ENCODE results near the gene ASCL5. TPM values are rescaled to one million over a fixed set of nuclear protein-coding genes. Genes with fewer than 3 reads are reported as not detected.

Gene ASCL5
- total RNA-seq, 4 donors from 2014 or later: not detected

GRCh38 chr1:201072149-201072548, 54.8 kb downstream of the ASCL5 start:
- no peak overlapping the region for H3K27ac ChIP-seq (replicated peaks in 1 of 4)
- TF ChIP-seq POLR2AphosphoS5 (IDR thresholded peaks at IDR 0.05) (no peak), EP300 (IDR thresholded peaks at IDR 0.05) (no peak), POLR2A (IDR thresholded peaks at IDR 0.05; ENCODE audit: low read depth) (no peak), CTCF (IDR thresholded peaks at IDR 0.05) (no peak)
- H3K4me3 ChIP-seq: no peak overlapping the region
- no peak for DNase-seq (ENCODE audit: extremely low spot score)
- H3K9me3 ChIP-seq: no peaks in the 10 kb centered on the region
- no peaks in the 10 kb centered on the region for H3K4me1 ChIP-seq
- intact Hi-C loops (cut with DNase I): no loop called here
- no peaks in the 10 kb centered on the region for H3K36me3 ChIP-seq
- peaks cover 0 to 1% (median 0%) of the 10 kb centered on the region in 4 donors for H3K27me3 ChIP-seq
- 84% methylated on average over 5 of the region's 5 CpGs for WGBS

GRCh38 chr1:201069636-201070035, 57.3 kb downstream of the ASCL5 start:
- Histone ChIP-seq H3K9me3 (no peaks in the 10 kb centered on the region), H3K27ac (replicated peaks in 1 of 4) (no peak overlapping the region), H3K27me3 (peaks cover 0 to 12% (median 0%) of the 10 kb centered on the region in 4 donors), H3K36me3 (no peaks in the 10 kb centered on the region), H3K4me3 (no peak overlapping the region), H3K4me1 (no peaks in the 10 kb centered on the region)
- WGBS: 97% methylated on average over 3 of the region's 3 CpGs
- TF ChIP-seq POLR2A (IDR thresholded peaks at IDR 0.05; ENCODE audit: low read depth) (no peak), EP300 (IDR thresholded peaks at IDR 0.05) (no peak), POLR2AphosphoS5 (IDR thresholded peaks at IDR 0.05) (no peak), CTCF (IDR thresholded peaks at IDR 0.05) (no peak)
- no peak for DNase-seq (ENCODE audit: extremely low spot score)
- intact Hi-C loops (cut with DNase I): no loop called here

- H3K4me3 ChIP-seq: no peak overlapping the region
- H3K4me1 ChIP-seq: no peaks in the 10 kb centered on the region
- intact Hi-C loops (cut with DNase I): no loop called here
- peaks cover 0 to 12% (median 0%) of the 10 kb centered on the region in 4 donors for H3K27me3 ChIP-seq
- H3K36me3 ChIP-seq: no peaks in the 10 kb centered on the region
- no peaks in the 10 kb centered on the region for H3K9me3 ChIP-seq
- H3K27ac ChIP-seq (replicated peaks in 1 of 4): no peak overlapping the region
- no peak for DNase-seq (ENCODE audit: extremely low spot score)
- TF ChIP-seq POLR2AphosphoS5 (IDR thresholded peaks at IDR 0.05) (no peak), CTCF (IDR thresholded peaks at IDR 0.05) (no peak), EP300 (IDR thresholded peaks at IDR 0.05) (no peak), POLR2A (IDR thresholded peaks at IDR 0.05; ENCODE audit: low read depth) (no peak)
- WGBS: 80% methylated on average over 4 of the region's 4 CpGs
Measured at GRCh38 chr1:201068976-201069375, 58.0 kb downstream of the ASCL5 start.

GRCh38 chr1:201066986-201067385, 60.0 kb downstream of the ASCL5 start:
- TF ChIP-seq EP300 (IDR thresholded peaks at IDR 0.05) (no peak), CTCF (IDR thresholded peaks at IDR 0.05) (no peak), POLR2AphosphoS5 (IDR thresholded peaks at IDR 0.05) (no peak), POLR2A (IDR thresholded peaks at IDR 0.05; ENCODE audit: low read depth) (no peak)
- DNase-seq (ENCODE audit: extremely low spot score): no peak
- H3K36me3 ChIP-seq: no peaks in the 10 kb centered on the region
- peaks cover 0 to 12% (median 0%) of the 10 kb centered on the region in 4 donors for H3K27me3 ChIP-seq
- H3K4me1 ChIP-seq: no peaks in the 10 kb centered on the region
- no peaks in the 10 kb centered on the region for H3K9me3 ChIP-seq
- no peak overlapping the region for H3K4me3 ChIP-seq
- intact Hi-C loops (cut with DNase I): no loop called here
- H3K27ac ChIP-seq (replicated peaks in 1 of 4): no peak overlapping the region
- 94% methylated on average over 4 of the region's 4 CpGs for WGBS

- Histone ChIP-seq H3K4me3 (no peak overlapping the region), H3K27me3 (peaks cover 0 to 12% (median 0%) of the 10 kb centered on the region in 4 donors), H3K4me1 (peaks cover 3 to 11% (median 8%) of the 10 kb centered on the region in 4 donors), H3K36me3 (no peaks in the 10 kb centered on the region), H3K27ac (replicated peaks in 1 of 4) (no peak overlapping the region), H3K9me3 (no peaks in the 10 kb centered on the region)
- no peak for TF ChIP-seq POLR2AphosphoS5 (IDR thresholded peaks at IDR 0.05)
- no peak for TF ChIP-seq POLR2A (IDR thresholded peaks at IDR 0.05; ENCODE audit: low read depth)
- no peak for TF ChIP-seq CTCF (IDR thresholded peaks at IDR 0.05)
- no peak for TF ChIP-seq EP300 (IDR thresholded peaks at IDR 0.05)
- 95% methylated on average over 10 of the region's 10 CpGs for WGBS
- no peak for DNase-seq (ENCODE audit: extremely low spot score)
- intact Hi-C loops (cut with DNase I): no loop called here
Measured at GRCh38 chr1:201065686-201066085, 61.3 kb downstream of the ASCL5 start.

Measured in esophagus muscularis mucosa (tissue), 4 donors.